HG02763 (cell line): ENCODE measurements around the gene IFNLR1.
A peak's percentile ranks its signal among the peaks of the same experiment; 100 is the strongest.

ENCODE experiments used
- ATAC-seq: cut with Tn5 transposase; IDR thresholded peaks from one replicate; pipeline ENCODE4 v1.9.1; 2021; ENCODE audit warnings: mild to moderate bottlenecking, moderate library complexity; ENCODE audit not compliant: unreplicated experiment

IFNLR1 gene

DNA sequence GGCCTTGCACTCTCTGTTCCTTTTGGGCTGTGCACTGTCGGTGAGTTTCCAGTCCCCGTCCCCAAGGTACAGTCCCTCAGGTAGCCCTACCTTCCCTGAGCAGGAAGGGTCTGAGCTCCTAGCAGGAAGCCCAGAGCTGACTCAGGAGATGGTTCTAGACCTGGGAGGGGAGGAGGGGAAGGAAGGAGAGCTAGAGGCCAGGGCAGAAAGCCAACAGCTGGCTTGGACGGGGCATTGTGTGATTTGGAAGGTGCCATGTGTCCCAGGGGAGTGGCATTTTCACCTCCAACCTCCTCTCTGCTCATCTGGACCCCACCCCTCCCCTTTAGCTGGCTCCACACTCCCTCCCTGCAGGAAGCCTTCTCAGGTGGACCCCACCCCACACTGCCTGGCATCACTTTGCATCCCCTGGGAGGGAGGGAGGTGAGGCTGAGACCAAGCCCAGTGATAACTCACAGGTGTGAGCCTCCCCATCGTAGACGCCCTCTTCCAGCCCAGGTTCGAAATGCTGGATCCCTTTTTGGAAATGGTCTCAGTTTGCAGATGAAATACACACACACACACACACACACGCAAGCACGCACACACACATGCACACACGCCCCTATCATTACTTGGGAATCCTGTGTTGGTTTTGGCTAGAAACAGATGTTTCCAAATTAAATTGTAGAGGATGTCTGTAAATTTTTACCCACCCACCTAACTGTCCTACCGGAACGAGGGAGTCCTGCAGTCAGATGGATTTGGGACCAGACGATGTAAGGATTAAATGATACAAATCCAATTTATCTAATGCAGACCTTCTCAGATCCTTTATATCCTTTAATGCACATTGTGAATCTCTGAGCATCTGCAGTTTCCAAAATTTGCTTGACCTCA, 19.7 kb upstream of the IFNLR1 start:
- no peak for ATAC-seq

DNA sequence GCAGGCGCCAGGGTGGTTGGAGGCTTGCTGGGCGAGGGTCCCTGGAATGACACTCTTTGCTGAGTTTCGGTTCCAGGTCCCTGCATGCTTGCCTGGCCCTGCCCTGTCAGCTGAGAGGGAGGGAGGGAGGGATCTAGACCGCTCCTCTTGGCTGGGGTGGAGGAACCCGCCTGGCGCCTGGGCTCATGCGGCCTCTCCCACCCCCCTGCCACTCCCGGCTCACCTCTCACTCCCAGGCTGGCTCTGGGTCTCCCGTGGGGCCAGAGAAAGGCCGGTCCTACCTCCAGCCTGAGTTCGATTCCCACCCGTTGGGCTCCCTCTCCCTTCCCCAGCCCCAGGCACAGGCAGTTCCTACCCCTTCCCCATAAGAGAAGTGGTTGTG, 19.0 kb upstream of the IFNLR1 start:
- no peak for ATAC-seq

DNA sequence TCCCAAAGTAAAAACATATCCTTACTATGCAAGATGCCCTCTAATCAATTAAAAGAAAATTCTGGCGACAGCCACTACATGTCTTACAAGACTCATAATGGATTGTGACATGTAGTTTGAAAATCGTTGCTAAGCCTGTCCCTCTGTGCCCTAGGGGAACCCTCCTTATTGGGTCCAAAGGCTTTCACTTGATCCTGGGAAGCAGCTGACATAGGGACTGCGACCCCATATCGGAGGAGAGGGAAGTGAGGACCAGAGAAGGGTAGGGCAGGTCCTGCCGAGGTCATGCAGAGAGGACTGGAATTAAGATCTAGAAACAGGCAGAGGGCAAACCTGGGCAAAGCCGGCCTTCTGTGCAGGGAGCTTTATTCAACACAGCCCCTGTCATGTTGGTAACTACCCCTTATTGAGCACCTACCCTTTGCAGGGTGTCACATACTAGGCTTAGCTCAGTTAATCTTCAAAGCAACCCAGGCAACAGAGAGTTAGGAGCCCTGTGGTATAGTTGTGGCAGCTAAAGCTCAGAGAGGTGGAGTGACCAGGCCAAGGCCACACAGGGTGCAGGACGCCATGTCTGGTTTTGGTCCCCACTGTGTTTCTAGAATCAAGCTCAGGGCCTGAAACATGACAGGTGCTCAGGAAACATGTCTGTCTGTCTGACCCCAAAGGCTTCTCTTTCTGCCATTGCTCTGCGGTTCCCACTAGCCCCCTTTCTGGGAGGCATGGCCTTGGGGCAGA, 18.4 kb upstream of the IFNLR1 start:
- no peak for ATAC-seq

DNA sequence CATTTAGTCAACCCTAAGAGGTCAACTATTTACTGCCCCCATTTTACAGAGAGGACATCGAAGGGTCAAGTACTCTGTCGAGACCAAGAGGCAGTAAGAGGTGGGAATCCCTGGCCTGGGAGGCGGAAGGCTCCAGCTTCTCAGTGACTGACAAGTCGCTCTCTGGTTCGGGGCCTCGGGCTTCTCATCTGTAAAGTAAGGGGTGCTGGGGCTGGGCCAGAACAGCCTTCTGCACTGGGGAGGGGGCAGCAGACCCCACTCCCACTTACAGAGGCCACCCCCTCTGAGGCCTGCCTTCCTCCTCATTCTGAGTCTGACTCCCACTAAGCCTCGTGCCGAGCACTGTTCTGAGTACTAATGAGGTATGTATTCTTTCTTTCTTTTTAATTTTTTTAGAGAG, 17.0 kb upstream of the IFNLR1 start:
- ATAC-seq: no peak

DNA sequence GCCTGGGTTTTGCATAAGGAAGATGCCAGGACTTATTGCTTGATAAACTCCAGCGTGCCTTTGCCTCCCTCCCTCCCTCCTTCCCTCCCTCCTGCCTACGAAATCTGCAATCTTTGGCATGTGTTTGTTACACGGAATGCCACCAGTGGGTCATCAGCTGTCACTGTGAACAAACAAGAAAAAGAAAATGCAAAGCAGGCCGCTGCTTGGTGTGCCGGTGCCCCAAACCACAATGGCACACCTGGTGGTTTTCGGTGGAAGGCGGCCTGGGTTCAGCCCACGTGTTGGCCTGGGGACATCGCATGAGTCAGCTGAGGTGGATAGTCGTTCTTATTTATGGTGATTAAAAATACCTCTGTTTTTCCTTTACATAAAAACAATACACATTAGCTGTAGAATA, 16.3 kb upstream of the IFNLR1 start:
- ATAC-seq: peak; percentile 65

DNA sequence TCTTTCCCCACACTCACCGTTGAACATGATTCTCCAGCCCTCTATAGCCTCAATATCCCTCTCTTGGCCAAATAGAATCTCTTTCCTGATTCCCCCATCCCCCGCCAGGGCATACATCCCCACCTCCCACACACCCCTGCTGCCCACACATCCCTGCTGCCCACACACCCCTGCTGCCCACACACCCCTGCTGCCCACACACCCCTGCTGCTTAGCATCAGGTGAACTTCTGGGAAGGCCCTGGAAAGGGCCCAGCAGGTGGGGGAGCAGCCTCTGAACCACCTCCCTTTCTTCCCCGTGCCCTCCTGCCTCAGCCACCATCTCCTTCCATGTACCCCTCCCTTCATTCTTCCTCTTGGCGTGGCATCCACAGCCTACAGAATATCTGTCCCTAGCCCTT, 15.9 kb upstream of the IFNLR1 start:
- ATAC-seq: no peak

DNA sequence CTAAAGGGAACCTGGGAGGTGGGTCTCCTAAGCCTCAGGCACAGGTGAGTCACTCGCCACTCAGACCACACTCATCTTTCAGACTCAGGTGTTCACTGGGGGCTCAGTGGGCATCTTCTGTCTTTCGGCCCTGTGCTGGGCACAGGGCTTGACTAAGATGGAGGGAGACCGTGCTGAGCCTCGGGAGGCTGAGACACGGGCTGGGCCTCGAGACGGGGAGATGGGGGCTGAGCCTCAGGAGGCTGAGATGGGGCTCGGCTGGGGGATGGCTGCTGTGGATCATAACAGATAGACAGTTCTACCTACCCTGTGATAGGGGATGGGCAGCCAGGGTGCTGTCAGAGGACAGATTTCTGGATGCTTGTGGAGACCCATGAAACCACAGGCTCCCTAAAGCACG, 15.5 kb upstream of the IFNLR1 start:
- ATAC-seq: no peak

DNA sequence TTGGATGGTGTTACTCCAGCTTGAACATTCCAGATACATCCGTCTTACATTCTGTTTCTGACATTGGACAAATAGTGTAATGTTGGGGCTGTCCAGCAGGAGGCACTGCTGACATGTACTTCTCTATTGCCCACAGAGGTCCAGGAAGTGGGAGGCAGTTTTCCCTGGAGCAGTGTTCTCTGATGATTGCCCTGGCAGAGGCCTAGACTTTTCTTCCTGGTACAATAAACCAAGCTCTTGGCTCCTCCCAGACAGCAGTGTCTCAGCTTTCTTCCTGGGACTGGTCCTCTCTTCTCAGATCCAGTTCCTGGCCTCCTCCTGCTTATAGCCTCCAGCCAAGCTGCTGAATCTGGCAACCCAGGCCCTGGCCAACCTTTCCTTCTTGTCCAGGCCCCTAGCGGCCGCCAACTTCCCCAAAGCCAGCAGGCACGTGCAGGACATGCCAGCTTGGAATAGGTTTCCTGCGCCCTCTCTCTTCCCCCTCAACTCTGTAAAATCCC, 14.9 kb upstream of the IFNLR1 start:
- no peak for ATAC-seq

DNA sequence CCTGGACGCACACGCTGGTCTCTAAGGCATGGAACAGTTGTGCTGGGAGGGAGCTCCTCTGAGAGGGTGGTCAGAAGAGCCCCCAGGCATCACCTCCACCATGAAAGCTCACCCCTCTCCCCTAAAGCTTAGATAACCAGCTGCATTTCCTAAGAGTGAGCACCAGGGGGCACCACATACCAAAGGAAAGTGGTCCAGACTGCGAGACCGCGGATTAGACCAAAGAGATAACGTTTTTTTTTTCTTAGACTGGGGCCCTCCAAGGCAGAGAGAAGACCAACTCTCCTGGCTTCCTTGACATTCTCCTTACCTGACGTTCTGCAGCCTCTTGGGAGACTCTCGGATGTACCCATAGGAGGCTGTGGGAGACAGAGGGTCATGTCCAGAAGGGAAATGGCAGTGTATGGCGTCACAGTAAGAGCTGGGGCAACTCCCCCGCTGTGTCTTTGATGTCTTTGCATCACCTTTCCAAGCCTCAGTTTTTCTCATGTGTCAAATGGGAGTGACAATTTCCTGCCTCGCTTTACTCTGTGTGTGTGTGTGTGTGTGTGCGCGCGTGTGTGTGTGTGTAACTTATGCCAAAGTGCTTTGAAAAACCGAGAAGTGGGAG, 12.3 kb upstream of the IFNLR1 start:
- no peak for ATAC-seq

DNA sequence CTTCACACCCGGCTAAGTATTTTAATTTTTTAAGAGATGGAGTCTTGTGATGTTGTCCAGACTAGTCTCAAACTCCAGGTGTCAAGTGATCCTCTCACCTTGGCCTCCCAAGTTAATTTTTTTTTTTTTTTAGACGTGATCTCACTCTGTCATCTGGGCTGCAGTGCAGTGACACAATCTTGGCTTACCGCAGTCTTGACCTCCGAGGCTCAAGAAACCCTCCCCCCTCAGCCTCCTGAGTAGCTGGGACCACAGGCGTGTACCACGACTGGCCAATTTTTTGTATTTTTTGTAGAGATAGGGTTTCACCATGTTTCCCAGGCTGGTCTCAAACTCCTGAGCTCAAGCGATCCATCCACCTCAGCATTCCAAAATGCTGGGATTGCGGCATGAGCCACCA, 11.7 kb upstream of the IFNLR1 start:
- ATAC-seq: no peak

DNA sequence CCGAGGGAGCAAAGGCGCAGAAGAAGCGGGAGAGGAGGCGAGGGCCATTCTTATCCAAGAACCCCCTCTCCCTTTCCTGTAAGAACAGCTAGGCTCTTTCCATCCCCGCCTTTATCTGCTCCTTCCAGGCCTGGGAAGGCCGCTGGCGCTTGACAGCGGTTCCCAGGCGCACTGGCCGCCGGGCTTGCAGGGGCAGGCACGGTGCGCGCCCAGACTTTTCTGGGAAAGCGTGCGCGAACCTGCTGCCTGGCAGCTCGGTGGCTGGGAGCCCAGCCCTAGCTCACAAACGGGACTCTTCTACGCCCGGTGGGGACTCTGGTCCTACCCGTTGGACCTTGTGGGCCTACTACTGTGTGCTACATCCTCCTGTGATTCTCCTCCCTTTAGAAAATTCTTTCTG, 8.8 kb upstream of the IFNLR1 start:
- ATAC-seq: no peak

DNA sequence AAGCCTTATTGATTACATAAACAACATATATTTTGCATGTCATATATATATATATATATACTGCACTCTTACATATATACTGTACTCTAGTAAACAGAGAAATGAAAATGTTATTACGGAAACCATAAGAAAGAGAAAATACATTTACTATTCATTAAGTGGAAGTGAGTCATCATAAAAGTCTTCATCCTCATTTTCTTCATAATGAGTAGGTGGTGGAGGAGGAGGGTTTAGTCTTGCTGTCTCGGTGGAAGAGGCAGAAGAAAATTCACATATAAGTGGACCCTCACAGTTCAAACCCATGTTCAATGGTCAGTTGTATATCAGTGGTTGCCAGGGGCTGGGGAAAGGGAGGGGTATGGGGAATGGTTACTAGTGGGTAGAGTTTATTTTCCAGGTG, 8.0 kb upstream of the IFNLR1 start:
- no peak for ATAC-seq

DNA sequence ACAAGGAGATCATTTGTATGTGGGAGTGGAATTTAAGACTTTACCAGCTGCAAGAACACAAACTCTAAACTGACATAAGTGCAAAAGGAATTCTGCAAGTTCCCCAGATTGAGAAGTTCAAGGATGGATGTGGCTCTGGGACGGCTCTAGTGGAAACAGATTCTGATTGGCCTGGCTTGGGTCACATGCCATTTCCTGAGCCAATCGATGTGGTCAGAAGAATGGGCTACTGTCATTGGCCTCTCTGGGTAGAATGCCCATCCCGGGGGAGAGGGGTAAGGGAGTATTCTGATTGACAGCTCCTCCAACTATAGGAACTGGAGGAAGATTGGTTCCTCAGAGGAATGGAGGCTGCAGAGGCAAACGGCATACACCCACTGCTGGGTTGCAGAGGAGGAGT, 6.0 kb upstream of the IFNLR1 start:
- ATAC-seq: no peak

DNA sequence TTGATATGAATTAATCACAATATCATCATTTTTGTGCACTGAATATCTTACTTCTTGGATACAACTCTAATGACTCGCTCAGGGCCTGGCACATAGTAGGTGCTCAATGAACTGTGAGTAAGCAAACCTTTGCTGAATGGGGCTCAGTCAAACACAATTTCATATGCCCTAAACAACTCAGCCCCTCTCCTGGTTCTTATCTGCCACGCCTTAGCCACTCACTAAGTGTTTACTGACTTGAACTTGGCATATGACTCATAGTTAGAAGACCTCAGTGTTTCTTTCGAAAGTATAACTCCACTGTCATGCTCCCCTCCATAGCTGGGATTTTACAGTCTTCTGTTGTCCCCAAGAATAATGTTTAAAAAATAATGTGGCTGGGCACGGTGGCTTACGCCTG, 4.8 kb upstream of the IFNLR1 start:
- no peak for ATAC-seq

DNA sequence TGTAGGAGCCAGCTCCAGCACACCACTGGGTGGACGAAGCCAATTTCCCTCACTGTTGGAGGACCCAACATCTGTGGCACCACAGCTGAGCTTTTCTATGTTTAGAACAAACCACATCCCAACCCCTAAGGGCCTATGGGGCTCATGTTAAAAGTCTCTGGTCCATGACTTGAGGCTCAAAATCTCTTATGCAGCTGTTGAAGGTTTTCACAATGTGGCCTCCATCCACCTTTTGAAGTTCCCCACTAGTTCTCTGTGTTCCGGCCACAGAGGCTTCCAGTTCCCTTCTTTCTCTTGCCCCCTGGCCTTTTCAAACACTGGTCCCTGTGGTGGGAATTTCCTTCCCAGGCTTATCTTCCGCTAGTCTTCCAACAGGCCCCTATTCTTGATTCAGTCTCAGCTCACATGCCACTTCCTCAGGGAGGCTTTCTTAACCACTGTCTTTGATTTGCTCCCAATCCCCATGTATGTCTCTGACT, 3.9 kb upstream of the IFNLR1 start:
- ATAC-seq: peak; percentile 36

DNA sequence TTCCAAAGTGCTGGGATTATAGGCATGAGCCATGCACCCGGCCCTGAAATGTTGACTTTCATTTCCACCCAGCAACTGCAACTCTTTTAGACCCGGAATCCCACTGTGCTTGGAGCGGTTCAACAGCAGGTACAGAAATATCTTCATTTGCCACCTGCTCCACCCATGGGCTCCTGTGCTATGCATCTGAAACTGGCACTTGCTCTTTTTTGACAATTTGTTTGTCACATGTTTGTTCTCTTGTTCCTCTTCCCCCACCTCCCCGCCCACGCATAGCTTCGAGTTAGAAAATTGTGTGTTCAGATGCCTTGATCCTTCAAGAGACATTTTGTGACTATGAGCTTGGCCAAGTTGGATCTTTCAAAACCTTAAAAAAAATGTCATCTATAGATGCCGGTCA, 2.4 kb upstream of the IFNLR1 start:
- no peak for ATAC-seq

DNA sequence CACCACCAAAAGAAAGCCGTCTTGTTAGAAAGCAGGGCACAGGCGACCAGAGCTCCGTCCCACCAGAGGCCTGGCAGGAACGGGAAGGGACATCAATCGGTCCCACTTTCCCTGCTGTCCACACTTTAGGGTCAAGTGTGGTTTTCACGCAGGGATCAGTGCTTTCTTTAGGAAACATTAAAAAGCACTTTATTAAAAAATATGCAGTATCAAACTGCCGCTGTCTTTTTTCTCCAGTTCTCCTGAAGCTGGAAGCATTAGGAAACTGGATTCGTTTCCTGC, 437 bp downstream of the IFNLR1 start:
- ATAC-seq: no peak

DNA sequence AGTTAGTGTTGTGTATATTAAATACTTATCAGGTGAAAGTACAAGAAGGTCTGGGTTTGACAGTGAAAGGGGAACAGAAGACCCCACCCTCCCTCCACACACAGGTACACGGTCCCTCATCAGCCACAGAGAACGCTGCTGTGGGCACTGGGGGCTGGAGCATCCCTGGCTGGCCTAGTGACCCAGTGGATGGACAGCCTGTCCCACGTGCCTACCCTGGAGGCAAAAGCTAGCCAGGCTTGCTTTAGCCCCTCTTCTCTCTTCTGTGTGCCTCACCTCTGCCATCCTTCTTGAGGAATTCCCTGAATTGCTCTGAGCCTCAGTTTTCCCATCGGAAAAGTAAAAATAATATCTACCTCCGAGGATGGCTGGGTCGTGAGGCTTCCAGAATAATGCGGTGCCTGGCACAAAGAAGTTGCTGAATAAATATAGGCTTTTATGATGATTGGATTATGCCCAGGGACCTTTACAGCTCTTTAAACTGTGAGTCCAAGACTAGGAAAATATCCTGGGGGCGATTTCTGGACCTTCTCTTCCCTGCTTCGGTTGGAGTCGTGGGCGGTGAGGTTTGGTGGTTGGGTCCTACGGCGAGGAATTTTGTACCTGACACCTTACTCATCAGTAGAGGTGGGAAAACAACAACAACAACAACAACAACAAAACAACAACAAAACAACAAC, 918 bp downstream of the IFNLR1 start:
- no peak for ATAC-seq

DNA sequence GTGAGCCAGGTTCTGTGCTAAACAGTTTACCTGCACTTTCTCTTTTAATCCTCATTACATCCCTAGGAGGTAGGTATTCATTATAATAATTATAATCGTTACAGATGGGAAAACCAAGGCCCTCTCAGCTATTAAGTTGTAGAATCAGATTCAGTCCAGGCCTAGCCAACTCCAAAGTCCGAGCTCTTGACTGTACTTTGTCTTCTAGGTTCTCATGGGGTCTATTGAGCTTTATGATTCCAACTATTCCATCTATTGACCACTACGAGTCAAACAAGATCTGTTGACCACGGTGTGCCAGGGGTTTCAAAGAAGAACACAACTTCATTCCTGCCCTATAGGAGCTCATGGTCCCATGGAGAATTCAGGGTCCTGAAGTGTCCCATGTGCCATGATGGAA, 2.0 kb downstream of the IFNLR1 start:
- ATAC-seq: no peak

DNA sequence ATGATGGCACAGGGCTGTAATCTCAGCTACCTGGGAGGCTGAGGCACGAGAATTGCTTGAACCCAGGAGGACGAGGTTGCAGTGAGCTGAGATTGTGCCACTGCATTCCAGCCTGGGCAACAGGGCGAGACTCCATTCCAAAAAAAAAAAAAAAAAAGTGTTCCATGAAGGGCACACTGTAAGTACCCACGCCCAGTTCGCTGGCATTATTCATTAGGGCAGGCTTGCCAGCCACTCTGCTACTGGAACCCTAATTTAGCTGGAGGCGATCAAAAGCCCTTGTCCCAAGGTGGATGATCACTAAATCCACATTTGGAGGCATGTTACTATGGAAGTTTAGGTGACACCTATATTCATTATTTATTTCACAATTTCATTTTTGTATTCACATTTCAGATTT, 5.0 kb downstream of the IFNLR1 start:
- ATAC-seq: no peak

DNA sequence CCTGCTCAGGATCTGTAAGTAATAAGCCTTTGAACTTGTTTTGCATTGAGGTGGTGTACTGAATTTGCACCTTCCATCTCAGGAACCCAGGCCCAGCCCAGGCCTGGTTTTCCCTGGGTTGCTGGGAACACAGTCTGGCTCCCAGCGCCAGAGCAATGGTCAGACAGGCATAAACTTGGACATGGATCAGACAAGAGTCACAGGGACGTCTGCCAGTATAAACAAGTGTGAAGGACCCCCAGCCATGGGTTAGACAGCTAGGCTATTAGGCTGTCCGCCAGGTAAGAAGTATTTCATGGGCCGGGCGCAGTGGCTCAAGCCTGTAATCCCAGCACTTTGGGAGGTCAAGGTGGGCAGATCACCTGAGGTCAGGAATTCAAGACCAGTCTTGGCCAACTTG, 5.5 kb downstream of the IFNLR1 start:
- ATAC-seq: no peak
